ENCODE measurements around the gene DOCK11.
"Not testable (repeated sequence)": the region's sequence is repeated elsewhere in the genome, so short reads cannot be mapped to it uniquely, and the experiment has no call there.

DOCK11 gene

DNA sequence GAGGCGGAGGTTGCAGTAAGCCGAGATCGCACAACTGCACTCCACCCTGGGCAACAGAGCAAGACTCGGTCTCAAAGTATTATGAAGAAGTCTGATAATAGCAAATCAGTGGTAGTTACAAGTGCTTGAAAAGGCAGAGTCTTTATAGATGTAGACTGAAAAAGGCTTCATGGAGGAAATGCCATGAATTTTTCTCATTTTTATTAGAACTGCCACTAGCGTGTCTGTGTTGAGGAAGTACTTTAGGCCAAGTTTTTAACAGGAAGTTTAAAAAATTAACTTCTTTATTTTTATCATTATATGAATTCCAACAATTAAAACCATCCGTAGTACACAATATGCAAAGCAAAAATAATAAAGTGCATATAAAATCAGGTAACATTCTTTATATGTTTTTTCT lies 199.0 kb downstream of the DOCK11 start:
- no peak for DNase-seq (ENCODE audit: low read depth)

- no peak for DNase-seq (ENCODE audit: low read depth)
Measured at GRCh38 chrX:118698516-118699170, 203.0 kb downstream of the DOCK11 start.

GRCh38 chrX:118702741-118703140 lies 207.1 kb downstream of the DOCK11 start:
- no peak for DNase-seq (ENCODE audit: low read depth)

DNA sequence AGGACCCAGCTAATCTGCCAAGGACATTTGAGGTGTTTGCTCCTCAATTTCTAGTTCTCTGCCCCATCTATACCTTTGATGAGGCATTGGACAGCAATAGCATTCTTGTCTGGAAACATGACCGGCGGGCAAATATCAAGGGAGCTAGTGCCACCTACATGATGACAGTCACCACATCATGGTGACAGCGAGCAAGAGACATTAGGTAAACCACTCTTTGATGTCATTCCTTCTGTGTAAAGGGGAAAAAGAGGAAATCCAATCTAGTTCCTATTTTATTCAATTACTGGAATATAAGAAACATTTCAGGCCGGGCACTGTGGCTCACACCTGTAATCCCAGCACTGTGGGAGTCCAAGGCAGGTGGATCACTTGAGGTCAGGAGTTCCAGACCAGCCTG lies 211.1 kb downstream of the DOCK11 start:
- DNase-seq (ENCODE audit: low read depth), result no peak

DNA sequence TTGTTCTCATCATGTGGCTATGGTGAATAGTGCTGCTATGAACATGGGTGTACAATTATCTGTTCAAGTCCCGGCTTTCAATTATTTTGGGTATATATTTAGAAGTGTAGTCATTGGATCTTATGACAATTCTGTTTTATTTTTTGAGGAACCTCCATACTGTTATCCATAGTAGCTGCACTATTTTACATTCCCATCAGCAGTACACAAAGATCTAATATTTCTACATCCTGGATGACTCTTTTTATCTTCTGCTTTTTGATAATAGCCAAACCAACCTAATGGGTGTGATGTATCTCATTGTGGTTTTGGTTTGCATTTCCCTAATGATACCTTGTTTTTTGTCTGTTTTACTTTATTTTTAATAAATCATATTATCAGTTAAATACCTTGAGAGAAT lies 218.9 kb downstream of the DOCK11 start:
- no peak for DNase-seq (ENCODE audit: low read depth)

DNA sequence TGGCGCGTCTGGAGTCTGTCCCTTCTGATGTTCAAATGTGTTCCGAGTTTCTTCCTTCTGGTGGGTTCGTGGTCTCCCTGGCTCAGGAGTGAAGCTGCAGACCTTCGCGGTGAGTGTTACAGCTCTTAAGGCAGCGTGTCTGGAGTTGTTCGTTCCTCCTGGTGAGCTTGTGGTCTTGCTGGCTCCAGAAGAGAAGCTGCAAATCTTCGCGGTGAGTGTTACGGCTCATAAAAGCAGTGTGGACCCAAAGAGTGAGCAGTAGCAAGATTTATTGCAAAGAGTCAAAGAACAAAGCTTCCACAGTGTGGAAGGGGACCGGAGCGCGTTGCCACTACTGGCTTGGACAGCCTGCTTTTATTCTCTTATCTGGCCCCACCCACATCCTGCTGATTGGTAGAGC lies 220.3 kb downstream of the DOCK11 start:
- DNase-seq (ENCODE audit: low read depth), result not testable (repeated sequence)

DNA sequence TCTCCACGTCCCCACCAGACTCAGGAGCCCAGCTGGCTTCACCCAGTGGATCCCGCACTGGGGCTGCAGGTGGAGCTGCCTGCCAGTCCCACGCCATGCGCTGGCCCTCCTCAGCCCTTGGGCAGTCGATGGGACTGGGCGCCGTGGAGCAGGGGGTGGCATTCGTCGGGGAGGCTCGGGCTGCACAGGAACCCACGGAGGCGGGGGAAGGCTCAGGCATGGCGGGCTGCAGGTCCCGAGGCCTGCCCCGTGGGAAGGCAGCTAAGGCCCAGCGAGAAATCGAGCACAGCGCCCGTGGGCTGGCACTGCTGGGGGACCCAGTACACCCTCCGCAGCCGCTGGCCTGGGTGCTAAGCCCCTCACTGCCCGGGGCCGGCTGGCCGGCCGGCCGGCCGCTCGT lies 221.2 kb downstream of the DOCK11 start:
- not testable (repeated sequence) for DNase-seq (ENCODE audit: low read depth)

- DNase-seq (ENCODE audit: low read depth), result no peak
Measured at GRCh38 chrX:118717678-118718391, 222.2 kb downstream of the DOCK11 start.

DNA sequence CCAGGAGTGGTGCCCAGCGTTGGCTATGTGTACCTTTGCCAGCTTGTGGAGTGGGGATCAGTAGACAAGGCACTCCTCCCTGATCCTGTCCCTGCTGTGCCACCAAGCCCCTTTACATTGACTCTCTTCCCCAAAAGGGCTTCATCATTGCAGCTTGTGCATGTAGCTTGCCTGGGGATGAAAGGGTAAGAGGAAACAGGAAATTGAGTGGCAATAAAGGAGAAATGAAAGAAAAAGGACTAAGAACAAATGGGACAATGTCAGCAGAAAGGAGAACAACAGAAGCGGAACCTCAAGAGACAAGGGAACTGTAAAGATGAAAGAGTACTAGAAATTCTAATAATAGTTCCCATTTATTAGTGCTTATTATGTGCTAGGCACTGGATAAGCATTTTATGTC lies 223.1 kb downstream of the DOCK11 start:
- DNase-seq (ENCODE audit: low read depth), result no peak

DNA sequence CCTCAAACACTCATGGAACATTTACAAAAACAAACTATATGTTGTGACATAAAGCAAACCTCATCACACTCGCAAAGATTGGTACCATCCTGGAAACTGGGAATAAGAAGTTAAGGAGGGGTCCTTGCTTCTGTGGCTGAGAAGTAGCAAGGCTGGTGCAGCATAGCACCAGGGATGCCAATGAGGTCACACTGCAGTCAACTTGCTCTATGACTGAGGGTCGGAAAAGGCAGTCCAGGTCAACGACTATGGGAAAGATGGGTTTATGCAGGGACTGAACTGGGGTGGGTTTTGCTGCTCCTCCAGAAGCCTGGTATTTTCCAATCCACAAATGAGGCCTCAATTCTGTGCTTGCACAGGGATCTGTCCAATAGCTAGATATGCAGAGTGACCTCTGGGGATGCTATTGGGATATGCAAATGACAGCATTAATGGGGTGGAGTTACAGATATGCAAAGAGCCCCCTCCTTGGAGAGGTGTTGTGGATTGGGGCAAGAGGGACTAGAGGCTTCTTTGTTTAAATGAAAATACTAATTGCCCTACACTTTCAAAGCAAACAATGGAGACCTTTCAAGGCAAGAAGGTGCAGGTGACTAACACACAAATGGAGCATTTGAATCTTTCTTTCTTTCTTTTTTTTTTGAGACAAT lies 224.6 kb downstream of the DOCK11 start:
- no peak for DNase-seq (ENCODE audit: low read depth)

DNA sequence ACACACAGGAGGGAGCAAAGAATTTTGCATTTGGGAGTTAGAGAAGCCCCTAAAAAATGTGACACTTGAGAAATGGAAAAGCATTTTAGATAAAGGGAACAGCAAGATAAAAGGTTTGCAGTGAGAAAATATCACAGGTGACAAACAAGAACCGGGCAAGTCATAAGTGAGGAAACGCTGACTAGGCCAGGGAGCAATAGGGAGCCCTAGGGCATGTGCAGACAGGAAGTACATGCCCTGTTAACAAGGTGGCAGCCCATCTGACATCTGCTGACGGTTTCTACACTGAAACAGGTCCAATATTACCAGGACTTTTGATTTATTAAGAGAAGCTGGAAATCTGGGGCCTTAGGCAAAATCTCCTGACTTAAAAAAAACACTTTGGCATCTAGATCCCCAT lies 227.8 kb downstream of the DOCK11 start:
- no peak for DNase-seq (ENCODE audit: low read depth)

DNA sequence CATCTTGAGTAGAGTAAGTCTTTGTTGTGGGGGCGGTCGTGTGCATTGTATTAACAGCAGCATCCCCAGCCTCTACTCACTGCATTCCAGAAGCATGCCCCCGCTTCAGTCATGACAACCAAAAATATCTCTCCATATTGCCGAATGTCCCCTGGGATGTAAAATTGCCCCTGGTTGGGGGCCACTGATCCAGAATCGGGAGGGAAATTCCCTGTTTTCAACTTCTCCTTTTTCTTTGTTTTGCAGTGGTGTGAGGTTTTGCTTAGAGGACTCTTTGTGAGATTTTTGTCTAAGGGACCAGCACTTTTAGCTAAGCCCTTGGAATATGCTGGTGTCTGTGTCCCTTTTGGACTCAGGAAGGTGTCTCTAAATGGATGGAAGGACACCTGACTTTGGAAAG lies 228.8 kb downstream of the DOCK11 start:
- no peak for DNase-seq (ENCODE audit: low read depth)

GRCh38 chrX:118724775-118725174 lies 229.2 kb downstream of the DOCK11 start:
- no peak for DNase-seq (ENCODE audit: low read depth)

GRCh38 chrX:118726396-118726795 lies 230.8 kb downstream of the DOCK11 start:
- DNase-seq (ENCODE audit: low read depth), result no peak

DNA sequence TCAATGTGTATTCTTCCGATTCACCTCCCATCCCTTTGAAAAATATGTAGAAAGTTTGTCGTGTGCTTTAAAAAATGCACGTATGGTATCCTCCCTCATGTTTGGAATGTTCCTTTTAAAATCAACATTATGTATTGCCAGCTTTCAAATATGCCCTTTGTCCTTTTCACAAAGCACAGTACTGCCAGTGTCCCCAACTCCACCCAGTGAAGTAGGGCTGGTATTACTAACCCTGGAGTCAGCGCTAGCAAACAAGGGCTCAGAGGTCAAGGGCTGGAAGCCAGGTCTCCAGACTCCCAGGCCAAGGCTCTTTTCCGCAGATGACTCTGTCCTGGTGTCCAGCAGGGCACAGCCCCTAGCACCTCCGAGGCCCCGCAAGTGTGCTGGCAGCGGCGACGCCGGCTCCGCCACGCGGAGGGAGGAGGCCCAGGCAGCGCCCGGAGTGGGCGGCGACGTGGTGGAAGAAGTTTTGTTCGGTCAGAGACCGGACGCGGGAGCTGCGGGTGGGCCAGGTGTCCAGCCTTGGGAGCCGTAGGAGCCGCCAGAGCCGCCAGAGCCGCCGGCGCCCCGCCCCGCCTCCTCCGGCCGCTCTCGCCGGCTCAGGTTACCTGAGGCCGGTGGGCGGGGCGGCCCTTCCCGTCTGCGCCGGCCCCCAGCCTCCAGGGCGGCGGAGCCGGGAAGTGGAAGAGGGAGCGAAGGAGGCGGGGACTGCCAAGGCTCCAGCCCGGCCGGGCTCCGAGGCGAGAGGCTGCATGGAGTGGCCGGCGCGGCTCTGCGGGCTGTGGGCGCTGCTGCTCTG lies 231.5 kb downstream of the DOCK11 start, which contains the start of gene IL13RA1:
IL13RA1 (plus strand) TSS at position 720 of the 799 bp plus-strand sequence; CDS start at position 753, 33 bp downstream.
- DNase-seq (ENCODE audit: low read depth), result no peak

DNA sequence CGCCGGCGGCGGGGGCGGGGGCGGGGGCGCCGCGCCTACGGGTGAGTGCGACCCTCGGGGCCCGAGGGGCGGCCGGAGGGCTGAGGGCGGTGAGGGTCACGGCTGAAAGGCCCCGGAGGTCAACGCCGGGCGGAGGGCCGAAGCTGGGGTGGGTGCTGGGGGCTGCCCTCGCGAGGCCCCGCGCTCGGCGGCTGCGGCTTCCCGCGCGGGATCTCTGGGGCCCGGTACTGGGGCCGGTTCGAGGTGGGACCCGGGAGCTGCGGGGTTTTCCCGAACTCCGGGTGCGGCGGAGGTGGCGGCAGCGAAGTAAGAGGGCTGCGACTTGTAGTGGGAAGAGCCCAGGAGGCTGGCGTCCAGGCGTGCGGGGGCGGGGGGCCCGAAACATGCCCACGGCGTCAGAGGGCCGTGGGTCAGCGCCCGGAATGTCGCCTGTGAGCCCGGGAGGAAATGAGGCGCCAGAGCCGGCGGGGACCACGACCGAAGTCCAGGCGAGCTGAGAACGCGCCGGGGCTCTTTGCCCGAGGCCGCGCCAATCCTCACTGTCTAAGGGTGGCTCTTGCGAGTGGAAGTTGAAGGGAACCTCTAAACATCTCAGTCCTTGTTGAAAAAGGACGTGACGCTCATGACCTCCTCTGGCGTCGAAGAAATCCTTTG lies 232.2 kb downstream of the DOCK11 start:
- DNase-seq (ENCODE audit: low read depth), result no peak

DNA sequence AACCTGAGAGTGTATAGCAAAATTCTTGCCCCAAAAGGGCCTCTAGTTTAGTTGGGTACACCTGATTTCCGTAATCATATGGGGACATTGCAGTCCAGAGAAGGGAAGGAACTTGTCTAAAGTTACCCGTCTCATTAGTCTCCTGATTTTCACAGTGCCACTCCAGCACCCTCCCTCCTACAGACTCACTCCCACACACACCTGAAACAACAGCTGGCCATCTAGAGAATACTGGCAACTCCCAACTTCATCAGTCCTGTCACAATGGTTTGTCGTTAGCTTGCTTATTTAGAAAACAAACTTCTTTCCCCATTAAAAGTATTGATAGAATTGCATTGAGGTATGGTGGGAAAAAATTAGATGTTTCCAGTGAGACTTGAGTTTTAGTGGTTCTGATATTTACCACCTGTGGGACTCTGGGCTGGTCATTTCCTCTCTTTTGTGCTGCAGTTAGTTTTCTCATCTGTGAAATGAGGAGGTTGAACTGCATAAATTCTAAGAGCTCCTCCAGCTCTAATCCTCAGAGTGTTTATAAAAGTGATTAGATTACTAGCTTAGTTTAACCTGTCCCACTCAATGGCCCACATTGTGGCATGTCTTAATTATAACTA lies 233.5 kb downstream of the DOCK11 start:
- no peak for DNase-seq (ENCODE audit: low read depth)

GRCh38 chrX:118730500-118731247 lies 235.1 kb downstream of the DOCK11 start:
- DNase-seq (ENCODE audit: low read depth), result no peak

DNA sequence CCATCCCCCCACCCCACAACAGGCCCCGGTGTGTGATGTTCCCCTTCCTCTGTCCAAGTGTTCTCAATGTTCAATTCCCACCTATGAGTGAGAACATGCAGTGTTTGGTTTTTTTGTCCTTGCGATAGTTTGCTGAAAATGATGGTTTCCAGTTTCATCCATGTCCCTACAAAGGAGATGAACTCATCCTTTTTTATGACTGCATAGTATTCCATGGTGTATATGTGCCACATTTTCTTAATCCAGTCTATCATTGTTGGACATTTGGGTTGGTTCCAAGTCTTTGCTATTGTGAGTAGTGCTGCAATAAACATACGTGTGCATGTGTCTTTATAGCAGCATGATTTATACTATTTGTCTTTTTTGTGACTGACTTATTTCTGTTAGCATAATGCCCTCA lies 236.9 kb downstream of the DOCK11 start:
- DNase-seq (ENCODE audit: low read depth), result not testable (repeated sequence)

GRCh38 chrX:118734909-118735308 lies 239.3 kb downstream of the DOCK11 start:
- DNase-seq (ENCODE audit: low read depth), result no peak

Data from activated T-helper 1 cell treated with Interleukin-2 at 50 U/mL for 16 hours (primary cell).